GM18498 (cell line): Measurements from ENCODE around the gene MAST4.

Source experiments
- ATAC-seq: cut with Tn5 transposase; IDR thresholded peaks from one replicate; pipeline ENCODE4 v1.9.1; 2021; ENCODE audit warnings: mild to moderate bottlenecking, moderate library complexity; ENCODE audit not compliant: unreplicated experiment

Gene MAST4

GRCh38 chr5:67058998-67059743, 463.0 kb downstream of the MAST4 start:
- no peak for ATAC-seq

GRCh38 chr5:67059744-67060490, 463.7 kb downstream of the MAST4 start:
- ATAC-seq, result no peak

GRCh38 chr5:67061511-67061910, 465.3 kb downstream of the MAST4 start:
- no peak for ATAC-seq

- no peak for ATAC-seq
These were observed 466.9 kb downstream of the MAST4 start for GRCh38 chr5:67063055-67063454.

GRCh38 chr5:67063791-67064190, 467.6 kb downstream of the MAST4 start:
- no peak for ATAC-seq

GRCh38 chr5:67065237-67065636, 469.0 kb downstream of the MAST4 start:
- peak; percentile 72 for ATAC-seq

GRCh38 chr5:67065696-67066095, 469.5 kb downstream of the MAST4 start:
- no peak for ATAC-seq

GRCh38 chr5:67066815-67067214, 470.6 kb downstream of the MAST4 start:
- no peak for ATAC-seq

GRCh38 chr5:67073045-67073680, 477.0 kb downstream of the MAST4 start:
- ATAC-seq, result no peak

- ATAC-seq, result no peak
These were observed 481.1 kb downstream of the MAST4 start for GRCh38 chr5:67077296-67077695.

- ATAC-seq, result no peak
These were observed 485.1 kb downstream of the MAST4 start for GRCh38 chr5:67081261-67081660.

GRCh38 chr5:67082941-67083340, 486.7 kb downstream of the MAST4 start:
- ATAC-seq, result no peak

- no peak for ATAC-seq
These were observed 489.4 kb downstream of the MAST4 start for GRCh38 chr5:67085616-67086015.

- no peak for ATAC-seq
These were observed 493.1 kb downstream of the MAST4 start for GRCh38 chr5:67089200-67089725.

- no peak for ATAC-seq
These were observed 493.8 kb downstream of the MAST4 start for GRCh38 chr5:67090040-67090439.

- no peak for ATAC-seq
These were observed 494.4 kb downstream of the MAST4 start for GRCh38 chr5:67090593-67090992.

GRCh38 chr5:67092535-67092934, 496.3 kb downstream of the MAST4 start:
- no peak for ATAC-seq

- ATAC-seq, result no peak
These were observed 497.1 kb downstream of the MAST4 start for GRCh38 chr5:67093279-67093678.

- no peak for ATAC-seq
These were observed 498.5 kb downstream of the MAST4 start for GRCh38 chr5:67094476-67095300.

- no peak for ATAC-seq
These were observed 499.4 kb downstream of the MAST4 start for GRCh38 chr5:67095346-67096171.
